Fibroblast of pulmonary artery (primary cell): ENCODE results near the gene SLC8A1.

ENCODE experiments used
- DNase-seq: peaks from one replicate; pipeline ENCODE4 v3.0.0-alpha.2; 2010; ENCODE audit warnings: low read depth
- H3K4me3 ChIP-seq: replicated peaks from 2 replicates; pipeline ENCODE4 v1.5.1; 2011; ENCODE audit warnings: low read depth, mild to moderate bottlenecking, control low read depth, low read length, moderate library complexity
- TF ChIP-seq, protein P1 (sequence below): IDR thresholded peaks from 2 replicates; pipeline ENCODE4 v1.5.1; 2011; ENCODE audit warnings: mild to moderate bottlenecking, control low read depth, low read length, inconsistent platforms; ENCODE audit errors: missing control alignments

Gene SLC8A1

DNA sequence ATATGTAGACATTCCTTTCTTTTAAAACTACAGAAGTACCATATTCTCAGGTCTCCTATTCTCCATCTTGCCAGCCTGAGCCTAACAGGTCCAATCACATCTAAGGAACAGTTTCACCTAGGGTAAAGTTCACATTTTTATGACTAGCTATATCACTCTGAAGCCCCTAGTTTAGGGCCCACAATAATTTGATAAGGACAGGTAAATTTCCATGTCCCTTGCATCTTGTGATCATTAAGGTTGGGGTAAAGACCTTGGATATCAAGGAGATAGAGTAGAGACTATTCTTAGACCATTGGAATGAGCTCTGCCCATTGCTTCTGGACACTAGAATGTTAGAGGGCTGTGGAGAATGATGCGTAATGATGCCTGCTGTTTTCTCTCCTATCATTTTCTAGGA lies 185.7 kb downstream of the SLC8A1 start:
- no peak for DNase-seq
- TF ChIP-seq, protein P1, sequence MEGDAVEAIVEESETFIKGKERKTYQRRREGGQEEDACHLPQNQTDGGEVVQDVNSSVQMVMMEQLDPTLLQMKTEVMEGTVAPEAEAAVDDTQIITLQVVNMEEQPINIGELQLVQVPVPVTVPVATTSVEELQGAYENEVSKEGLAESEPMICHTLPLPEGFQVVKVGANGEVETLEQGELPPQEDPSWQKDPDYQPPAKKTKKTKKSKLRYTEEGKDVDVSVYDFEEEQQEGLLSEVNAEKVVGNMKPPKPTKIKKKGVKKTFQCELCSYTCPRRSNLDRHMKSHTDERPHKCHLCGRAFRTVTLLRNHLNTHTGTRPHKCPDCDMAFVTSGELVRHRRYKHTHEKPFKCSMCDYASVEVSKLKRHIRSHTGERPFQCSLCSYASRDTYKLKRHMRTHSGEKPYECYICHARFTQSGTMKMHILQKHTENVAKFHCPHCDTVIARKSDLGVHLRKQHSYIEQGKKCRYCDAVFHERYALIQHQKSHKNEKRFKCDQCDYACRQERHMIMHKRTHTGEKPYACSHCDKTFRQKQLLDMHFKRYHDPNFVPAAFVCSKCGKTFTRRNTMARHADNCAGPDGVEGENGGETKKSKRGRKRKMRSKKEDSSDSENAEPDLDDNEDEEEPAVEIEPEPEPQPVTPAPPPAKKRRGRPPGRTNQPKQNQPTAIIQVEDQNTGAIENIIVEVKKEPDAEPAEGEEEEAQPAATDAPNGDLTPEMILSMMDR, result no peak
- H3K4me3 ChIP-seq, result no peak overlapping the region

- no peak overlapping the region for H3K4me3 ChIP-seq
- TF ChIP-seq, protein P1, result no peak
- DNase-seq, result no peak
Measured at GRCh38 chr2:40265602-40266001, 186.3 kb downstream of the SLC8A1 start.

- no peak overlapping the region for H3K4me3 ChIP-seq
- TF ChIP-seq, protein P1, result no peak
- no peak for DNase-seq
Measured at GRCh38 chr2:40261042-40261441, 190.8 kb downstream of the SLC8A1 start.

DNA sequence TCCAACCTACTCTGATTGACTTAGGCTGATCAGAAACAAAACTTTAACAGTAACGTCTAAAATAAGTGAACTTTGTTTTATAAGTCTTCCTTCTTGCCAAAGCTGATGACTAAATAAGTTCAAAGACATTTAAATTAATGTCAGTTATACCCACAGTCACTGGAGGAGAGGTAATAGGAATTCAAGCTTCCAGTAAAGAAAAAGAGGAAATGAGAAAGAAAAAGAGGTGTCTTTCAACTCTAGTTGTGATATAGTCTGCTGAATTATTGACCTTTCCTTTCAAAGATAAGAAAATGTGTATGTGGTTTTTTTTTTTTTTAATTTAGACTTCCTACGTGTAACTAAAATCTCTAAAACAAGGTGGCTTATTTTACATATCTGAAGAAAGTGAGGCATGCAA lies 191.5 kb downstream of the SLC8A1 start:
- TF ChIP-seq, protein P1, result no peak
- no peak for DNase-seq
- no peak overlapping the region for H3K4me3 ChIP-seq

- TF ChIP-seq, protein P1, result no peak
- no peak for DNase-seq
- H3K4me3 ChIP-seq, result no peak overlapping the region
Measured at GRCh38 chr2:40259900-40260299, 192.0 kb downstream of the SLC8A1 start.

- TF ChIP-seq, protein P1, result no peak
- no peak for DNase-seq
- no peak overlapping the region for H3K4me3 ChIP-seq
Measured at GRCh38 chr2:40258135-40258457, 193.8 kb downstream of the SLC8A1 start.

- TF ChIP-seq, protein P1, result no peak
- no peak overlapping the region for H3K4me3 ChIP-seq
- DNase-seq, result no peak
Measured at GRCh38 chr2:40257340-40258134, 194.4 kb downstream of the SLC8A1 start.
